HG03354 (cell line): Measurements from ENCODE around the gene FAM47E.

Experiments
- ATAC-seq: cut with Tn5 transposase; IDR thresholded peaks from one replicate; pipeline ENCODE4 v1.9.1; 2021; ENCODE audit warnings: mild to moderate bottlenecking; ENCODE audit not compliant: unreplicated experiment, poor library complexity, severe bottlenecking

Gene FAM47E

GRCh38 chr4:76315267-76315918 is 63.9 kb downstream of the FAM47E start:
- ATAC-seq, result no peak

DNA sequence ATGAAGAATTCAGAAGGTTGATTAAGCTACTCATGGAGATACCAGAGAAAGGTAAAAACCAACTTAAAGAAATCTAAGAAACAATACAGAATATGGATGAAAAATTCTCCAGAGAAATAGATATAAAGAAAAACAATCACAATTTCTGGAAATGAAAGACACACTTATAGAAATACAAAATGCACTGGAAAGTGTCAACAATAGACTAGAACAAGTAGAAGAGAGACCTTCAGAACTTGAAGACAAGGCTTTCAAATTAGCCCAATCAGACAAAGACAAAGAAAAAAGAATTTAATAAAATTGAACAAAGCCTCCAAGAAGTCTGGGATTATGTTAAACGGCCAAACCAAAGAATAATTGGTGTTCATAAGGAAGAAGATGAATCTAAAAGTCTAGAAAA is 64.6 kb downstream of the FAM47E start:
- no peak for ATAC-seq

- no peak for ATAC-seq
Measured at GRCh38 chr4:76322236-76322635, 70.7 kb downstream of the FAM47E start.

DNA sequence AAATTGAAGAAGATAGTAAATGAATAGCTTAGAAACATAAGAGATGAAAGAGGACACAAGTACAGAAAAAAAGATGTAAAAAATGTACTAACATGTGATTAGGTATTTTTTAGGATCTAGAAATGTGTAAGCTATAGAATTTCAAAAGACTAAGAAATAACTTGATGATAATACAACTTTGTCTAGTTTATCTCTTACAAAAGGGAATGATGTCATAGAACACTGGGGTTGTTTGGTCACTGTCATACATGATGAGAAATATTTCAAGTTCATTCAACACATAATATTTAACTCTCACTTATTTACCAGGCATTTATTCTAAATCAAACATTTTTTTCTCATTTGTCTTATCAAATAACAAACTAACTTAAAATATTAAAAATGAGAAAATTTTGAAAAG is 73.6 kb downstream of the FAM47E start:
- no peak for ATAC-seq

DNA sequence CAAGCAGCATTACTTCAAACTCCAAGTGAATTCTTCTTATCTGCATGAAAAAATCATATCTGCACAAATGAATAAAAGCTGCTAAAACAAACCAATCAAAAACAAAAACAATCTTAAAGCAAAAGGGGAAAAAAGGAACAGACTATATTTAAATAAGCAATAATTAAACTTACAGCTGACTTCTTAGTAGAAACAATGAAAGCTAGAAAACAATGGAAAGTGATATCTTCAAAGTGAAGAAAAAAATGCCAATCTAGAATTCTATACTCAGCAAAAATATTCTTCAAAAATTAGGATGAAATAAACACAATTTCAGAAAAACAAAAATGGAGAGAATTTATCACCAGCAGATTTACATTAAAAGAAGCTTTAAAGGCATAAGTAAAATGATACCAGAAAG is 75.0 kb downstream of the FAM47E start:
- no peak for ATAC-seq
